Stomach (tissue), 4 donors: Measurements from ENCODE around the gene DUS3L.

Source experiments
- CTCF ChIP-seq, 7 experiments: fragments of 450-650 bp in 4 of 7; fragments of 200-600 bp in 3 of 7; sonication (generic) in 3 of 7; IDR thresholded peaks; one replicate each; pipeline ENCODE4 v1.5.1; 2016 to 2019; ENCODE audit warnings: antibody characterized with exemption in 7 of 7, control low read depth in 2 of 7, mild to moderate bottlenecking in 1 of 7
- EP300 ChIP-seq: sonication (generic); formaldehyde crosslinking; IDR thresholded peaks from one replicate; pipeline ENCODE4 v1.6.1; 2017; ENCODE audit warnings: antibody characterized with exemption
- POLR2A ChIP-seq, 4 donors: fragments of 450-650 bp; IDR thresholded peaks; one replicate each; pipeline ENCODE4 v1.6.1; 2016; ENCODE audit warnings: antibody characterized with exemption in 4 of 4, control low read depth in 2 of 4, mild to moderate bottlenecking in 1 of 4, moderate library complexity in 1 of 4

GRCh38 chr19:5800361-5801270 lies 9.7 kb upstream of the DUS3L start:
- TF ChIP-seq EP300: no peak
- no peak for TF ChIP-seq CTCF (IDR thresholded peaks at IDR 0.05)
- TF ChIP-seq POLR2A (IDR thresholded peaks at IDR 0.05): no peak
